Upper lobe of left lung (tissue), 6 donors: Measurements from ENCODE around the gene PLCB4. TPM values are rescaled to one million over a fixed set of nuclear protein-coding genes. Genes with fewer than 3 reads are reported as not detected.

ENCODE experiments used
- ATAC-seq, 2 donors: fragments of 200-7000 bp; cut with Tn5 transposase; one replicate each; pipeline ENCODE4 v1.9.1; 2022; ENCODE audit warnings: mild to moderate bottlenecking in 2 of 2, moderate library complexity in 2 of 2; ENCODE audit not compliant: low FRiP score in 2 of 2
- DNase-seq, 2 donors: peaks; one replicate each; pipeline ENCODE4 v3.0.0-alpha.2; 2019 to 2020
- H3K27ac ChIP-seq, 4 donors: fragments of 200-600 bp; sonication (generic); one replicate each; pipeline ENCODE4 v1.5.1; 2016 to 2019
- H3K27me3 ChIP-seq, 4 donors: fragments of 200-600 bp; sonication (generic); one replicate each; pipeline ENCODE4 v1.5.1; 2017 to 2019
- H3K36me3 ChIP-seq, 4 donors: fragments of 200-600 bp; sonication (generic); one replicate each; pipeline ENCODE4 v1.5.1; 2016 to 2019
- H3K4me1 ChIP-seq, 4 donors: fragments of 200-600 bp; sonication (generic); one replicate each; pipeline ENCODE4 v1.5.1; 2018 to 2019
- H3K4me3 ChIP-seq, 4 donors: fragments of 200-600 bp; sonication (generic); one replicate each; pipeline ENCODE4 v1.5.1; 2017 to 2019; ENCODE audit warnings: mild to moderate bottlenecking in 2 of 4, moderate library complexity in 1 of 4
- H3K9me3 ChIP-seq, 4 donors: fragments of 200-600 bp; sonication (generic); one replicate each; pipeline ENCODE4 v1.5.1; 2018 to 2019
- CTCF ChIP-seq, 6 experiments: fragments of 450-650 bp in 4 of 6; fragments of 200-600 bp in 2 of 6; sonication (generic) in 2 of 6; IDR thresholded peaks; one replicate each; pipeline ENCODE4 v1.5.1; 2016 to 2019; ENCODE audit warnings: antibody characterized with exemption in 6 of 6
- EP300 ChIP-seq, 4 donors: sonication (generic); formaldehyde crosslinking; IDR thresholded peaks; one replicate each; pipeline ENCODE4 v1.5.1; 2017; ENCODE audit warnings: antibody characterized with exemption in 4 of 4, control low read depth in 2 of 4
- POLR2A ChIP-seq, 4 donors: fragments of 450-650 bp; IDR thresholded peaks; one replicate each; pipeline ENCODE4 v1.5.1; 2016 to 2017; ENCODE audit warnings: antibody characterized with exemption in 4 of 4, mild to moderate bottlenecking in 2 of 4
- POLR2AphosphoS5 ChIP-seq, 2 donors: sonication (generic); formaldehyde crosslinking; IDR thresholded peaks; one replicate each; pipeline ENCODE4 v1.5.1; 2017; ENCODE audit warnings: antibody characterized with exemption in 2 of 2
- WGBS, 2 donors: methylation state at CpG; one replicate each; pipeline ENCODE4 v1.1.5; 2017 to 2018; 5-methylcytosine and 5-hydroxymethylcytosine counted together
- total RNA-seq, 6 donors: library from RNA; depleted of rRNA in 4 of 6; stranded (reverse); fragments of >200 nt in 4 of 6; gene quantifications; one replicate each; pipeline versions ENCODE4 v1.1.0 to v1.2.1, GENCODE V29; 2016 to 2021
- donor health status: DM: no; HTN: no; CAD: no; lungs with moderate emphysema.
- donor health status: DM: no; HTN: yes; CAD: no; lungs with severe emphysema.

Gene PLCB4
- total RNA-seq, 6 donors from 2014 or later, result 5.7 to 15.2 (median 8.2) TPM

- Histone ChIP-seq H3K27ac (no peak overlapping the region), H3K9me3 (no peaks in the 10 kb centered on the region), H3K4me3 (no peak overlapping the region), H3K36me3 (peaks cover 0 to 18% (median 0%) of the 10 kb centered on the region in 4 donors), H3K27me3 (no peaks in the 10 kb centered on the region), H3K4me1 (no peaks in the 10 kb centered on the region)
- TF ChIP-seq POLR2A (IDR thresholded peaks at IDR 0.05), result no peak
- no peak for TF ChIP-seq EP300 (IDR thresholded peaks at IDR 0.05)
- TF ChIP-seq CTCF (IDR thresholded peaks at IDR 0.05), result no peak
- no peak for ATAC-seq
- WGBS, 2 donors, result 55 to 72% methylated on average over 2 of the region's 2 CpGs
- no peak for DNase-seq
Observed at GRCh38 chr20:9444921-9445320, 376.0 kb downstream of the PLCB4 start.

- no peak overlapping the region for H3K4me3 ChIP-seq
- H3K4me1 ChIP-seq, result no peaks in the 10 kb centered on the region
- no peaks in the 10 kb centered on the region for H3K27me3 ChIP-seq
- ATAC-seq, result no peak
- DNase-seq, result no peak
- peaks cover 0 to 13% (median 0%) of the 10 kb centered on the region in 4 donors for H3K36me3 ChIP-seq
- no peak overlapping the region for H3K27ac ChIP-seq
- H3K9me3 ChIP-seq, result no peaks in the 10 kb centered on the region
- TF ChIP-seq POLR2A (IDR thresholded peaks at IDR 0.05) (no peak), POLR2AphosphoS5 (IDR thresholded peaks at IDR 0.05) (no peak), EP300 (IDR thresholded peaks at IDR 0.05) (no peak), CTCF (IDR thresholded peaks at IDR 0.05) (no peak)
Observed at GRCh38 chr20:9447182-9447581, 378.3 kb downstream of the PLCB4 start.

GRCh38 chr20:9453201-9453600 lies 384.3 kb downstream of the PLCB4 start:
- Histone ChIP-seq H3K4me3 (no peak overlapping the region), H3K4me1 (no peaks in the 10 kb centered on the region), H3K9me3 (no peaks in the 10 kb centered on the region), H3K27me3 (no peaks in the 10 kb centered on the region), H3K27ac (no peak overlapping the region), H3K36me3 (peaks cover 0 to 8% (median 0%) of the 10 kb centered on the region in 4 donors)
- TF ChIP-seq EP300 (IDR thresholded peaks at IDR 0.05) (no peak), POLR2AphosphoS5 (IDR thresholded peaks at IDR 0.05) (no peak), POLR2A (IDR thresholded peaks at IDR 0.05) (no peak), CTCF (IDR thresholded peaks at IDR 0.05) (no peak)
- DNase-seq (no peak), ATAC-seq (no peak)
- WGBS, 2 donors, result 76 to 88% methylated on average over 2 of the region's 2 CpGs

GRCh38 chr20:9454791-9455190 lies 385.9 kb downstream of the PLCB4 start:
- H3K27ac ChIP-seq, result no peak overlapping the region
- H3K36me3 ChIP-seq, result peaks cover 0 to 12% (median 0%) of the 10 kb centered on the region in 4 donors
- H3K4me1 ChIP-seq, result no peaks in the 10 kb centered on the region
- ATAC-seq (no peak), DNase-seq (no peak)
- no peak overlapping the region for H3K4me3 ChIP-seq
- H3K27me3 ChIP-seq, result no peaks in the 10 kb centered on the region
- 73 to 83% methylated on average over 2 of the region's 2 CpGs for WGBS, 2 donors
- H3K9me3 ChIP-seq, result no peaks in the 10 kb centered on the region
- TF ChIP-seq POLR2AphosphoS5 (IDR thresholded peaks at IDR 0.05), result no peak
- no peak for TF ChIP-seq EP300 (IDR thresholded peaks at IDR 0.05)

GRCh38 chr20:9457136-9457535 lies 388.2 kb downstream of the PLCB4 start:
- no peak for DNase-seq
- H3K27me3 ChIP-seq, result no peaks in the 10 kb centered on the region
- no peak overlapping the region for H3K27ac ChIP-seq
- WGBS, 2 donors, result 67 to 76% methylated on average over 2 of the region's 2 CpGs
- TF ChIP-seq POLR2AphosphoS5 (IDR thresholded peaks at IDR 0.05) (no peak), EP300 (IDR thresholded peaks at IDR 0.05) (no peak), POLR2A (IDR thresholded peaks at IDR 0.05) (no peak), CTCF (IDR thresholded peaks at IDR 0.05) (no peak)
- H3K36me3 ChIP-seq, result peaks cover 0 to 15% (median 0%) of the 10 kb centered on the region in 4 donors
- no peak overlapping the region for H3K4me3 ChIP-seq
- ATAC-seq, result no peak
- H3K9me3 ChIP-seq, result no peaks in the 10 kb centered on the region
- no peaks in the 10 kb centered on the region for H3K4me1 ChIP-seq
